IMR-90 (cell line): ENCODE results near the gene USF1.

Experiments used
- BHLHE40 ChIP-seq: fragments of 150-350 bp; IDR thresholded peaks from 2 replicates; pipeline ENCODE4 v1.6.1; 2016; ENCODE audit warnings: mild to moderate bottlenecking, low read depth, low read length
- CEBPB ChIP-seq: IDR thresholded peaks from 2 replicates; pipeline ENCODE4 v1.6.1; 2012; ENCODE audit warnings: low read depth, low read length, improper control_type of control experiment
- CTCF ChIP-seq: conservative IDR thresholded peaks from 2 replicates; pipeline ENCODE4 v1.5.1; 2012; ENCODE audit warnings: mild to moderate bottlenecking, low read depth, low read length, improper control_type of control experiment
- ELK1 ChIP-seq: fragments of 150-350 bp; IDR thresholded peaks from 2 replicates; pipeline ENCODE4 v1.6.1; 2016; ENCODE audit warnings: low read depth, mild to moderate bottlenecking, low read length, moderate library complexity, borderline replicate concordance
- FOS ChIP-seq: fragments of 150-350 bp; IDR thresholded peaks from 2 replicates; pipeline ENCODE4 v1.6.1; 2016; ENCODE audit warnings: low read depth, low read length
- MAFK ChIP-seq: IDR thresholded peaks from 2 replicates; pipeline ENCODE4 v1.6.1; 2012; ENCODE audit warnings: low read depth, low read length, improper control_type of control experiment
- MXI1 ChIP-seq: IDR thresholded peaks from 2 replicates; pipeline ENCODE4 v1.6.1; 2012; ENCODE audit warnings: low read depth, mild to moderate bottlenecking, low read length, moderate library complexity, borderline replicate concordance
- NFE2L2 ChIP-seq: fragments of 150-350 bp; IDR thresholded peaks from 2 replicates; pipeline ENCODE4 v1.6.1; 2016; ENCODE audit warnings: low read depth, mild to moderate bottlenecking, low read length
- POLR2A ChIP-seq: IDR thresholded peaks from 2 replicates; pipeline ENCODE4 v1.6.1; 2012; ENCODE audit warnings: mild to moderate bottlenecking, low read depth, low read length
- RAD21 ChIP-seq: IDR thresholded peaks from 2 replicates; pipeline ENCODE4 v1.6.1; 2012; ENCODE audit warnings: low read length, improper control_type of control experiment
- SMC3 ChIP-seq: fragments of 150-350 bp; IDR thresholded peaks from 2 replicates; pipeline ENCODE4 v1.6.1; 2016; ENCODE audit warnings: low read depth, mild to moderate bottlenecking, antibody characterized with exemption, low read length, moderate library complexity
- USF2 ChIP-seq: fragments of 150-350 bp; IDR thresholded peaks from 2 replicates; pipeline ENCODE4 v1.6.1; 2017; ENCODE audit warnings: mild to moderate bottlenecking, antibody characterized with exemption, low read length, low read depth

- no peak for TF ChIP-seq POLR2A
- TF ChIP-seq MAFK = no peak
- TF ChIP-seq CTCF = no peak
- TF ChIP-seq CEBPB = no peak
- no peak for TF ChIP-seq ELK1
- no peak for TF ChIP-seq RAD21
- TF ChIP-seq USF2 = no peak
- no peak for TF ChIP-seq BHLHE40
- no peak for TF ChIP-seq SMC3
- TF ChIP-seq MXI1 = no peak
- no peak for TF ChIP-seq FOS
- TF ChIP-seq NFE2L2 = no peak
Measured at GRCh38 chr1:161047436-161048420, 2.0 kb upstream of the USF1 start.
